ENCODE results near the gene PPP1R9A.

PPP1R9A gene

GRCh38 chr7:95027234-95027872 lies 120.0 kb downstream of the PPP1R9A start:
- no peaks in the 10 kb centered on the region for H3K36me3 Mint-ChIP-seq (ENCODE audit: insufficient read depth)
- no peak for ATAC-seq (replicated peaks; ENCODE audit: extremely low read depth, poor library complexity, severe bottlenecking)
- no peak overlapping the region for H3K27ac Mint-ChIP-seq (ENCODE audit: low read depth)
- H3K4me3 Mint-ChIP-seq = no peak overlapping the region
- no peak for DNase-seq (ENCODE audit: low spot score in 2 of 2)
- no peaks in the 10 kb centered on the region for H3K4me1 Mint-ChIP-seq
- H3K9me3 Mint-ChIP-seq = peaks cover 11% of the 10 kb centered on the region
- no peaks in the 10 kb centered on the region for H3K27me3 Mint-ChIP-seq

DNA sequence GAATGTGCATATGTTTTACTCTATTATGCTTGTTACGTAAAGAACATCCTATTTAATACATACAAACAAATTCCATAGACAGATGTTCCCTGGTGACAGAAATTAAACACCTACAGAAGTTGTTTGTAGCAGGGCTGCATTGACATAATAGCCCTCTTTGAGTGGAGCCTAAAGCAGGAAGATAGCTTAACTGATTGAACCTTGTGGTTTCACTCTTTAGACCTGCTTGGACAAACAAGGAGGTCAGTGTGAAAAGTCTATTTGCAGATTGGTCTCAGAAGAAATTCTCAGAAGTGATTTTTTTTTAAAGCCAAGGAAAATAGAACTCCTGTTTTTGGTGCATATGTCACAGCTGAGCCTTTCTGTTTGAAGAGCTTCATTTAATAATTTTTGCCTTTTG lies 121.3 kb downstream of the PPP1R9A start:
- no peak overlapping the region for H3K4me3 Mint-ChIP-seq
- H3K27me3 Mint-ChIP-seq = no peaks in the 10 kb centered on the region
- peaks cover 11% of the 10 kb centered on the region for H3K9me3 Mint-ChIP-seq
- no peak overlapping the region for H3K27ac Mint-ChIP-seq (ENCODE audit: low read depth)
- DNase-seq (ENCODE audit: low spot score in 2 of 2) (no peak), ATAC-seq (replicated peaks; ENCODE audit: extremely low read depth, poor library complexity, severe bottlenecking) (no peak)
- no peaks in the 10 kb centered on the region for H3K4me1 Mint-ChIP-seq
- H3K36me3 Mint-ChIP-seq (ENCODE audit: insufficient read depth) = no peaks in the 10 kb centered on the region

DNA sequence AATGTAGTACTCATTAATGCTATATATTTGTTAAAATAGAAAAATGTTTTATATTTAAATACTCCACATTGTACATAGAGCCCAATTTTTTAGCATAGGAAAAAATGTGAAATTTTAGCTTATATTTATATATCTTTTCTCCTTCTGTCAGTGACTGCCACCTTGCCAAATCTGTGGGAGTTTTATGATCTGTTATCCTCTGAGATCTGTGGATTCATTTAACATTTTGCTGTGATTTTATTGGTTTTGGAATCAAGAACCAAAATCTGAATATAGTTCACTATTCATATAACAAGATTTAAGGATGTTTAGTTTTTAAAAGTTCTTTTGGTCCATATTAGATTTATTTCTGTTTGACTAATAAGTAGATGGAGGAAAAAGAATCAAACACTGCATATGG lies 127.9 kb downstream of the PPP1R9A start:
- ATAC-seq (replicated peaks; ENCODE audit: extremely low read depth, poor library complexity, severe bottlenecking) (no peak), DNase-seq (ENCODE audit: low spot score in 2 of 2) (no peak)
- Mint-ChIP-seq H3K4me1 (no peaks in the 10 kb centered on the region), H3K27ac (ENCODE audit: low read depth) (no peak overlapping the region), H3K9me3 (no peaks in the 10 kb centered on the region), H3K4me3 (no peak overlapping the region), H3K36me3 (ENCODE audit: insufficient read depth) (no peaks in the 10 kb centered on the region), H3K27me3 (no peaks in the 10 kb centered on the region)

GRCh38 chr7:95041031-95041430 lies 133.6 kb downstream of the PPP1R9A start:
- Mint-ChIP-seq H3K4me1 (no peaks in the 10 kb centered on the region), H3K27me3 (no peaks in the 10 kb centered on the region), H3K9me3 (no peaks in the 10 kb centered on the region), H3K27ac (ENCODE audit: low read depth) (no peak overlapping the region), H3K36me3 (ENCODE audit: insufficient read depth) (no peaks in the 10 kb centered on the region), H3K4me3 (no peak overlapping the region)
- ATAC-seq (replicated peaks; ENCODE audit: extremely low read depth, poor library complexity, severe bottlenecking) (no peak), DNase-seq (ENCODE audit: low spot score in 2 of 2) (no peak)

DNA sequence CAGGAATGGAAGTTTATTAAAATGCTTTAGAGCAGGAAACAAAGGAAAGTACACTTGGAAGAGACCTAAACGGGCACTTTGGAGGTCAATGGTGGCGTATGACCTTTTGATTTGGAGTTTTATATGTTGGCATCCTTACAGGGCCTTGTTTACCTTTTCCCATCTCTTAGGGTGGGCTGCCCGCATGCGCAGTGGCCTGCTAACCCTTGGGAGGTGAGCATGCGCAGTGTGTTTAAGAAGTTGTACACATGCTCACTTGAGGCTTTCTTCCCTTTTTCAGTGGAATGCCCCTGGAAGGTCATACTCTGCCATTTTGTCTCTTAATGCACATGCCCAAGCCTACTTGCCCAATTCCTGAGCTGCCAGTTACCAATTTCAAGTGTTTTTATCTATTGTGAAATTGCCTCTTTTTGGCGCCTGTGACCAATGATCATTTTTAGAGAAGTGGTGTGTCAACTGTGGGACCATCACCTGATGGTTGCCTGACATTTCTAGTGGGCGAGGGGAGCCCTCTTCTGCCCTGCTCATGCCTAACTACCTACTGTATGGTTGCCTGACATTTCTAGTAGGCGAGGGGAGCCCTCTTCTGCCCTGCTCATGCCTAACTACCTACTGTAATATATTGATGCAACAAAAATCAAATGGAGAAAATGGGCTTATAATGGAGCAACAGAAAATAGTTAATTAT lies 138.0 kb downstream of the PPP1R9A start:
- DNase-seq (ENCODE audit: low spot score in 2 of 2) = no peak
- Mint-ChIP-seq H3K4me3 (no peak overlapping the region), H3K9me3 (no peaks in the 10 kb centered on the region), H3K27ac (ENCODE audit: low read depth) (no peak overlapping the region), H3K27me3 (no peaks in the 10 kb centered on the region), H3K36me3 (ENCODE audit: insufficient read depth) (no peaks in the 10 kb centered on the region), H3K4me1 (no peaks in the 10 kb centered on the region)
- ATAC-seq (replicated peaks; ENCODE audit: extremely low read depth, poor library complexity, severe bottlenecking) = no peak

DNA sequence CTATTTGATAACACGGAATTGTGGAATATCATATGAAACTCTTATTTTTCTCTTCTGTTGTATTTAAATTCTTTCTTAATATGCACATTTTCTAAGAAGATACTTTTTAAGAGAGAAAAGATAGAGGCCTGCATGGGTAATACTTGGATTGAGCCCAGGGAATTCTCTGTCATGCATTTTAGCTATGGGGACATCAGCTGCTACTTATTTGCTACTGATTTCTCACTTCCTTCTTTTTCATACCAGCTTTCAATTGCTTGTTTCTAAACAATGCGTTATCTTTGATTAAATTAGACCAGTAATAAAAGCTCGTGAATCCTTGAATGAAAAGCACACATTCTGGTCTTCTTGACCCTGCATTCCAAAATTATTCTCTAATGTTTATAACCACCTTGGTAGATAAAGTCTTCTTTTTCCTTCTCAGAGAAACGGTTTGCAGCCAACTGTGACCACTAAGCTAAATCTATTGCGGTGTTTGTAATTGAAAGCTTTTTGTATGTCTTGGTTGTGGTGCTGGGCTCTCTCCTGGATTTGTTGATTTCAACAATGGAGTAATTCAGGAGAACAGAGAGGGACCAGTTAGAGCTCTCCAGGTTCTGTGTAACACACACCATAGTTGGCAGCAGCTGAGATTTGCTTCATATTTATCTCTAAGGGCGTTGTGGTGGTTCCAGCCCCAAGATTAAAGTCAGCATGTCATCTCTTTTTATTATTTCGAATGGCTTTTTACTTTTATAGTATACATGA lies 139.3 kb downstream of the PPP1R9A start:
- Mint-ChIP-seq H3K36me3 (ENCODE audit: insufficient read depth) (no peaks in the 10 kb centered on the region), H3K27ac (ENCODE audit: low read depth) (no peak overlapping the region), H3K4me1 (no peaks in the 10 kb centered on the region), H3K4me3 (no peak overlapping the region), H3K9me3 (no peaks in the 10 kb centered on the region), H3K27me3 (no peaks in the 10 kb centered on the region)
- ATAC-seq (replicated peaks; ENCODE audit: extremely low read depth, poor library complexity, severe bottlenecking) = no peak
- no peak for DNase-seq (ENCODE audit: low spot score in 2 of 2)

GRCh38 chr7:95047291-95047690 lies 139.9 kb downstream of the PPP1R9A start:
- Mint-ChIP-seq H3K4me3 (no peak overlapping the region), H3K27ac (ENCODE audit: low read depth) (no peak overlapping the region), H3K9me3 (no peaks in the 10 kb centered on the region), H3K27me3 (no peaks in the 10 kb centered on the region), H3K36me3 (ENCODE audit: insufficient read depth) (no peaks in the 10 kb centered on the region), H3K4me1 (no peaks in the 10 kb centered on the region)
- DNase-seq (ENCODE audit: low spot score in 2 of 2) (no peak), ATAC-seq (replicated peaks; ENCODE audit: extremely low read depth, poor library complexity, severe bottlenecking) (no peak)

DNA sequence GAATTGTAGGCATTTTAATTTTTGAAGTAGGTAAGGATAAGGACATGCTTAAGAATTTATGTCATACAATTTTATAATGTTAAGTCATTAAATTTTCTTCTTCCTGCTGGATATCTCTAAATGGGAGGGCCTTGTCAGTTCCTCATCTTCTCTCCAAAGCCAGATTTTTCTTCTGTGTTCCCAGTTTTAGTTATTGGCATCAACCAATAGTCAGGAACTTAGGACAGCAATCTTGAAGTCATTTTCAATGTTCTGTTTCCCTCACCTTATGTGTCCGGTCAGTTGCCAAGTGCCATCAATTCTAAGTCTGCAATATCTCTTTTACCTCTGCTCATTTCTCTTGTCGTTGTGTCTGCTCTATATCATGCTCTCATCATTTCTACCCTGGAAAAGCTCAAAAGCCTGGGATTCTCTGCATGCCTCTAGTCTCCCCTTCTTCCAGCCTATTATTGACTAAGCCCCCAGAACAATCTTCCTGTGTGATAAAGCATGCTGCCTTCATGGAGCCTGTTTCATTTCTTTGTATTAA lies 145.2 kb downstream of the PPP1R9A start:
- DNase-seq (ENCODE audit: low spot score in 2 of 2) (no peak), ATAC-seq (replicated peaks; ENCODE audit: extremely low read depth, poor library complexity, severe bottlenecking) (no peak)
- H3K27me3 Mint-ChIP-seq = no peaks in the 10 kb centered on the region
- H3K9me3 Mint-ChIP-seq = no peaks in the 10 kb centered on the region
- no peak overlapping the region for H3K4me3 Mint-ChIP-seq
- no peak overlapping the region for H3K27ac Mint-ChIP-seq (ENCODE audit: low read depth)
- no peaks in the 10 kb centered on the region for H3K36me3 Mint-ChIP-seq (ENCODE audit: insufficient read depth)
- H3K4me1 Mint-ChIP-seq = no peaks in the 10 kb centered on the region

- H3K27ac Mint-ChIP-seq (ENCODE audit: low read depth) = no peak overlapping the region
- no peak overlapping the region for H3K4me3 Mint-ChIP-seq
- peaks cover 6% of the 10 kb centered on the region for H3K9me3 Mint-ChIP-seq
- DNase-seq (ENCODE audit: low spot score in 2 of 2) = no peak
- no peaks in the 10 kb centered on the region for H3K4me1 Mint-ChIP-seq
- H3K36me3 Mint-ChIP-seq (ENCODE audit: insufficient read depth) = no peaks in the 10 kb centered on the region
- ATAC-seq (replicated peaks; ENCODE audit: extremely low read depth, poor library complexity, severe bottlenecking) = no peak
- no peaks in the 10 kb centered on the region for H3K27me3 Mint-ChIP-seq
Observed at GRCh38 chr7:95054386-95054785, 147.0 kb downstream of the PPP1R9A start.

GRCh38 chr7:95055295-95055694 lies 147.9 kb downstream of the PPP1R9A start:
- no peak for DNase-seq (ENCODE audit: low spot score in 2 of 2)
- no peaks in the 10 kb centered on the region for H3K36me3 Mint-ChIP-seq (ENCODE audit: insufficient read depth)
- no peak for ATAC-seq (replicated peaks; ENCODE audit: extremely low read depth, poor library complexity, severe bottlenecking)
- H3K4me3 Mint-ChIP-seq = no peak overlapping the region
- no peaks in the 10 kb centered on the region for H3K4me1 Mint-ChIP-seq
- H3K9me3 Mint-ChIP-seq = peaks cover 6% of the 10 kb centered on the region
- H3K27ac Mint-ChIP-seq (ENCODE audit: low read depth) = no peak overlapping the region
- H3K27me3 Mint-ChIP-seq = no peaks in the 10 kb centered on the region

GRCh38 chr7:95056107-95056739 lies 148.8 kb downstream of the PPP1R9A start:
- Mint-ChIP-seq H3K27ac (ENCODE audit: low read depth) (no peak overlapping the region), H3K4me3 (no peak overlapping the region), H3K36me3 (ENCODE audit: insufficient read depth) (no peaks in the 10 kb centered on the region), H3K9me3 (peaks cover 6% of the 10 kb centered on the region), H3K27me3 (no peaks in the 10 kb centered on the region), H3K4me1 (no peaks in the 10 kb centered on the region)
- DNase-seq (ENCODE audit: low spot score in 2 of 2) (no peak), ATAC-seq (replicated peaks; ENCODE audit: extremely low read depth, poor library complexity, severe bottlenecking) (no peak)

DNA sequence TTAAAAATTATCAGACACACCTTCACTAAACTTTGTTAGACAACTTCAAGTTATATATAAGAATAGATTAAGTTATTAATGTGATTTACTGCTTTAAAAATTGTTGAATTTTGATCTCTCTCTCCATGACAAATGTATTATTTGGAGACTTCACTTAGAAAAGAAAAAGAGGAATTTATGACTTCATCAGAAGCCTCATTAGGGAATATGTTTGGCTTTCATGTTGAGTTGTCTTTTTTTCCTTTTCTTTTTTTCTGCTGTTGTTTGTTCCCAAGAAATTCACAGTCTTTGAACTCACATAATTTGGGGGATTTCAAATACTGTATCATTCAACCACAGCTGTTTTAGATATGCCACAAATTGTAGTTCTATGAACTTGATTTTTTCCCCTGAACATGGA lies 149.5 kb downstream of the PPP1R9A start:
- Mint-ChIP-seq H3K4me3 (no peak overlapping the region), H3K4me1 (no peaks in the 10 kb centered on the region), H3K27ac (ENCODE audit: low read depth) (no peak overlapping the region), H3K9me3 (peaks cover 6% of the 10 kb centered on the region), H3K27me3 (no peaks in the 10 kb centered on the region), H3K36me3 (ENCODE audit: insufficient read depth) (no peaks in the 10 kb centered on the region)
- DNase-seq (ENCODE audit: low spot score in 2 of 2) (no peak), ATAC-seq (replicated peaks; ENCODE audit: extremely low read depth, poor library complexity, severe bottlenecking) (no peak)
